H1 (cell line): ENCODE data around the gene ADAM23. TPM values are rescaled to one million over a fixed set of nuclear protein-coding genes. Genes with fewer than 3 reads are reported as not detected.

Experiments used
- CTCF ChIA-PET: fragments of 300-600 bp; sonication (Branson Sonifier 250); formaldehyde crosslinking; loops from one replicate; lab custom pipeline; 2021; ENCODE audit not compliant: partially characterized antibody; lab: Charles Lee
- POLR2A ChIA-PET: fragments of 300-600 bp; sonication (Branson Sonifier 250); formaldehyde crosslinking; loops from one replicate; lab custom pipeline; 2021; ENCODE audit warnings: inconsistent platforms; ENCODE audit not compliant: partially characterized antibody; lab: Charles Lee
- DNase-seq, 2 experiments: peaks; one replicate each; pipeline versions ENCODE4 v3.0.0 to v3.0.0-alpha.2; 2010 to 2022; ENCODE audit warnings: low spot score in 2 of 2, low read depth in 1 of 2, mixed read lengths in 1 of 2
- FAIRE-seq: peaks from 2 replicates; lab custom pipeline; 2011; peaks lifted over from hg19 to GRCh38; lab: Jason Lieb, UNC
- H2AFZ ChIP-seq: 2 replicates; pipeline ENCODE4 v1.8.1; 2012; ENCODE audit warnings: low read length, inconsistent platforms
- H2AK5ac ChIP-seq: 2 replicates; pipeline ENCODE4 v1.6.1; 2013; ENCODE audit warnings: low read depth, low read length
- H2BK120ac ChIP-seq: replicated peaks from 2 replicates; pipeline ENCODE3; 2013; ENCODE audit warnings: low read depth, low read length, inconsistent platforms
- H2BK12ac ChIP-seq: 2 replicates; pipeline ENCODE4 v1.6.1; 2013; ENCODE audit warnings: low read depth, low read length
- H2BK15ac ChIP-seq: 2 replicates; pipeline ENCODE4 v1.6.1; 2013; ENCODE audit warnings: low read length
- H2BK20ac ChIP-seq: 2 replicates; pipeline ENCODE4 v1.6.1; 2013; ENCODE audit warnings: low read length
- H2BK5ac ChIP-seq: 2 replicates; pipeline ENCODE4 v1.6.1; 2013; ENCODE audit warnings: low read depth, low read length
- H3K14ac ChIP-seq: 2 replicates; pipeline ENCODE4 v1.6.1; 2013; ENCODE audit warnings: inconsistent platforms; ENCODE audit not compliant: insufficient read length
- H3K18ac ChIP-seq: 2 replicates; pipeline ENCODE4 v1.6.1; 2013; ENCODE audit warnings: low read length; ENCODE audit errors: extremely low read depth
- H3K23ac ChIP-seq: 2 replicates; pipeline ENCODE4 v1.6.1; 2013; ENCODE audit warnings: inconsistent platforms; ENCODE audit not compliant: insufficient read length
- H3K23me2 ChIP-seq: 2 replicates; pipeline ENCODE4 v1.6.1; 2013; ENCODE audit warnings: low read depth, low read length
- H3K27ac ChIP-seq: 2 replicates; pipeline ENCODE4 v1.6.1; 2011; ENCODE audit warnings: low read depth, low read length, inconsistent platforms
- H3K27me3 ChIP-seq, 4 experiments: replicated peaks in 1 of 4; 1 replicate in 1 of 4; 2 replicates in 3 of 4; pipeline versions ENCODE4 v1.6.1 to v1.8.1; 2011 to 2013; ENCODE audit warnings: low read length in 3 of 4, mild to moderate bottlenecking in 3 of 4, inconsistent platforms in 2 of 4, mixed read lengths in 2 of 4, moderate library complexity in 1 of 4; ENCODE audit not compliant: control insufficient read depth in 3 of 4, insufficient read depth in 3 of 4; ENCODE audit errors: extremely low read depth in 1 of 4
- H3K36me3 ChIP-seq, 4 experiments: 2 replicates each; pipeline versions ENCODE4 v1.6.1 to v1.8.1; 2011 to 2013; ENCODE audit warnings: mild to moderate bottlenecking in 4 of 4, low read length in 3 of 4, moderate library complexity in 2 of 4, control low read depth in 1 of 4, inconsistent platforms in 1 of 4; ENCODE audit not compliant: insufficient read depth in 4 of 4, control insufficient read depth in 2 of 4
- H3K4ac ChIP-seq: replicated peaks from 2 replicates; pipeline ENCODE3; 2013; ENCODE audit warnings: low read length, low read depth, mixed read lengths, inconsistent platforms; ENCODE audit not compliant: insufficient read length
- H3K4me1 ChIP-seq, 4 experiments: replicated peaks in 1 of 4; 1 replicate in 1 of 4; 2 replicates in 3 of 4; pipeline versions ENCODE4 v1.6.1 to v1.8.1; 2011 to 2013; ENCODE audit warnings: low read length in 3 of 4, inconsistent platforms in 2 of 4, mixed read lengths in 1 of 4; ENCODE audit not compliant: insufficient read depth in 4 of 4, control insufficient read depth in 3 of 4
- H3K4me2 ChIP-seq, 2 experiments: 2 replicates each; pipeline versions ENCODE4 v1.6.1 to v1.8.1; 2011 to 2013; ENCODE audit warnings: low read depth in 2 of 2, low read length in 2 of 2, control low read depth in 1 of 2, inconsistent platforms in 1 of 2, mild to moderate bottlenecking in 1 of 2; ENCODE audit not compliant: insufficient read depth in 1 of 2
- H3K4me3 ChIP-seq, 4 experiments: fragments of 200-600, 300-600 bp in 1 of 4; sonication (generic), shearing (Covaris generic), sonication (Bioruptor Twin) in 1 of 4; 2 replicates each; pipeline versions ENCODE4 v1.5.1 to v1.8.1; 2011 to 2016; ENCODE audit warnings: low read length in 4 of 4, low read depth in 3 of 4, control low read depth in 2 of 4, inconsistent platforms in 2 of 4, mild to moderate bottlenecking in 2 of 4, mixed read lengths in 1 of 4, moderate library complexity in 1 of 4; ENCODE audit not compliant: insufficient read depth in 2 of 4; ENCODE audit errors: extremely low read depth in 1 of 4
- H3K56ac ChIP-seq: replicated peaks from 2 replicates; pipeline ENCODE3; 2013; ENCODE audit warnings: low read depth, mild to moderate bottlenecking, mixed read lengths, low read length, inconsistent platforms; ENCODE audit not compliant: insufficient read length
- H3K79me1 ChIP-seq: 2 replicates; pipeline ENCODE4 v1.6.1; 2013; ENCODE audit warnings: low read depth, low read length, control low read depth
- H3K79me2 ChIP-seq, 2 experiments: 2 replicates each; pipeline versions ENCODE4 v1.6.1 to v1.8.1; 2012 to 2013; ENCODE audit warnings: low read length in 2 of 2, mild to moderate bottlenecking in 2 of 2, inconsistent platforms in 1 of 2; ENCODE audit not compliant: insufficient read depth in 2 of 2, control insufficient read depth in 1 of 2
- H3K9ac ChIP-seq, 4 experiments: replicated peaks in 1 of 4; 1 replicate in 1 of 4; 2 replicates in 3 of 4; pipeline versions ENCODE4 v1.6.1 to v1.8.1; 2011 to 2013; ENCODE audit warnings: low read depth in 3 of 4, low read length in 3 of 4, control low read depth in 2 of 4, mild to moderate bottlenecking in 2 of 4, moderate library complexity in 2 of 4, inconsistent platforms in 1 of 4; ENCODE audit errors: extremely low read depth in 1 of 4
- H3K9me3 ChIP-seq, 2 experiments: 2 replicates each; pipeline versions ENCODE4 v1.6.1 to v1.8.1; 2012 to 2013; ENCODE audit warnings: mild to moderate bottlenecking in 2 of 2, moderate library complexity in 2 of 2, control low read depth in 1 of 2, inconsistent platforms in 1 of 2, low read depth in 1 of 2, low read length in 1 of 2, mixed read lengths in 1 of 2; ENCODE audit not compliant: insufficient read depth in 2 of 2
- H4K20me1 ChIP-seq, 2 experiments: replicated peaks in 1 of 2; 2 replicates each; pipeline versions ENCODE3 to v1.8.1; 2011 to 2013; ENCODE audit warnings: inconsistent platforms in 2 of 2, low read length in 2 of 2, mild to moderate bottlenecking in 1 of 2; ENCODE audit not compliant: insufficient read depth in 2 of 2, control insufficient read depth in 1 of 2
- H4K5ac ChIP-seq: 2 replicates; pipeline ENCODE4 v1.6.1; 2013; ENCODE audit warnings: low read length, low read depth, mixed read lengths, inconsistent platforms; ENCODE audit not compliant: insufficient read length
- H4K8ac ChIP-seq: 2 replicates; pipeline ENCODE4 v1.8.0; 2013; ENCODE audit warnings: mild to moderate bottlenecking, moderate library complexity, low read length, inconsistent platforms; ENCODE audit not compliant: insufficient read depth; ENCODE audit errors: extremely low read depth
- H4K91ac ChIP-seq: replicated peaks from 2 replicates; pipeline ENCODE3; 2013; ENCODE audit warnings: low read length, mixed read lengths, inconsistent platforms; ENCODE audit not compliant: insufficient read length
- ATF3 ChIP-seq: IDR thresholded peaks from 2 replicates; pipeline ENCODE4 v1.6.1; 2011; ENCODE audit warnings: low read depth, mild to moderate bottlenecking, low read length; ENCODE audit not compliant: insufficient read depth
- CHD1 ChIP-seq: IDR thresholded peaks from 2 replicates; pipeline ENCODE4 v1.6.1; 2012; ENCODE audit warnings: low read depth, low read length, improper control_type of control experiment
- EGR1 ChIP-seq: IDR thresholded peaks from 2 replicates; pipeline ENCODE4 v1.6.1; 2011; ENCODE audit warnings: low read depth, low read length, borderline replicate concordance
- GABPA ChIP-seq: IDR thresholded peaks from 2 replicates; pipeline ENCODE4 v1.6.1; 2011; ENCODE audit warnings: mild to moderate bottlenecking, low read length, moderate library complexity, borderline replicate concordance; ENCODE audit not compliant: insufficient read depth
- RXRA ChIP-seq: IDR thresholded peaks from 2 replicates; pipeline ENCODE4 v1.6.1; 2011; ENCODE audit warnings: low read depth, mild to moderate bottlenecking, low read length, moderate library complexity; ENCODE audit not compliant: insufficient read depth
- SP4 ChIP-seq: IDR thresholded peaks from 2 replicates; pipeline ENCODE4 v1.6.1; 2012; ENCODE audit warnings: low read length, inconsistent platforms
- SRF ChIP-seq: IDR thresholded peaks from 2 replicates; pipeline ENCODE4 v1.6.1; 2011; ENCODE audit warnings: mild to moderate bottlenecking, low read depth, low read length, moderate library complexity
- TBP ChIP-seq: IDR thresholded peaks from 2 replicates; pipeline ENCODE4 v1.6.1; 2011; ENCODE audit warnings: low read depth, low read length, improper control_type of control experiment
- YY1 ChIP-seq: IDR thresholded peaks from 2 replicates; pipeline ENCODE4 v1.6.1; 2011; ENCODE audit warnings: low read depth, mild to moderate bottlenecking, low read length
- polyA plus RNA-seq, 7 experiments: library from polyadenylated mRNA; depleted of rRNA in 3 of 7; stranded (reverse) in 5 of 7; unstranded in 2 of 7; fragments of >200 nt in 5 of 7; fragments of 200-250 nt in 2 of 7; gene quantifications; 1 replicate in 5 of 7; 2 replicates in 1 of 7; 4 replicates in 1 of 7; pipeline versions ENCODE4 v1.2.1 to v1.2.3, GENCODE V29; 2011 to 2013; ENCODE audit warnings: missing spikeins in 2 of 7, mixed read lengths in 2 of 7
- total RNA-seq: library from RNA; stranded (reverse); fragmentation: NEBNext Ultra II Directional; extraction: Animal tissue kit (Norgen Biotek cat#: 25700); gene quantifications from 2 replicates; pipeline ENCODE4 v1.2.1, GENCODE V29; 2021

Gene ADAM23
- total and polyA plus RNA-seq, 2 of the 8 experiments (the other 6 are each of a cell fraction or from before 2014, with no cell fraction given) = 9.9 to 20.8 TPM

- H2BK20ac ChIP-seq = no peak overlapping the region
- no peaks in the 10 kb centered on the region for H4K20me1 ChIP-seq
- no peak overlapping the region for H3K4me3 ChIP-seq
- no peak overlapping the region for H3K4ac ChIP-seq
- H3K36me3 ChIP-seq = no peaks in the 10 kb centered on the region
- no peak overlapping the region for H2BK120ac ChIP-seq
- H3K79me1 ChIP-seq = no peaks in the 10 kb centered on the region
- no peak overlapping the region for H3K18ac ChIP-seq
- no peaks in the 10 kb centered on the region for H3K4me1 ChIP-seq
- no peaks in the 10 kb centered on the region for H3K79me2 ChIP-seq
- H2AFZ ChIP-seq = no peak overlapping the region
- no peak overlapping the region for H3K23ac ChIP-seq
- no peak overlapping the region for H2BK15ac ChIP-seq
- H3K27me3 ChIP-seq = no peaks in the 10 kb centered on the region
- H2BK5ac ChIP-seq = no peak overlapping the region
- CTCF ChIA-PET = interaction anchor here (0.6 to 3.7 kb wide), 16 partner anchors 9 to 299 kb away, joined by 3 to 20 read pairs (median 4); partner anchors contain the start of gene FAM237A
- TF ChIP-seq TBP (no peak), RXRA (no peak), EGR1 (no peak), CHD1 (no peak), GABPA (no peak), SP4 (no peak), YY1 (no peak), SRF (no peak), ATF3 (no peak)
- H3K56ac ChIP-seq = no peak overlapping the region
- H4K91ac ChIP-seq = no peak overlapping the region
- no peak overlapping the region for H4K8ac ChIP-seq
- DNase-seq (no peak), FAIRE-seq (no peak)
- no peak overlapping the region for H3K27ac ChIP-seq
- POLR2A ChIA-PET = no interaction called here
- no peak overlapping the region for H2BK12ac ChIP-seq
- H4K5ac ChIP-seq = no peak overlapping the region
- H2AK5ac ChIP-seq = no peak overlapping the region
- no peak overlapping the region for H3K4me2 ChIP-seq
- H3K9me3 ChIP-seq = no peaks in the 10 kb centered on the region
- H3K14ac ChIP-seq = no peak overlapping the region
- no peak overlapping the region for H3K9ac ChIP-seq
- H3K23me2 ChIP-seq = no peaks in the 10 kb centered on the region
Observed at GRCh38 chr2:206555721-206556120, 112.4 kb downstream of the ADAM23 start.
